ENCODE measurements around the gene SEC24D. TPM values are rescaled to one million over a fixed set of nuclear protein-coding genes. Genes with fewer than 3 reads are reported as not detected.

Gene SEC24D
- total RNA-seq, 2 donors from 2014 or later: 41.5 to 60.4 TPM

- Mint-ChIP-seq H3K27me3 (ENCODE audit: low read depth) (no peaks in the 10 kb centered on the region), H3K27ac (no peak overlapping the region), H3K4me3 (no peak overlapping the region), H3K36me3 (ENCODE audit: insufficient read depth in 2 of 2) (peaks cover 5 to 14% of the 10 kb centered on the region in 2 donors), H3K9me3 (no peaks in the 10 kb centered on the region), H3K4me1 (ENCODE audit: low read depth) (no peaks in the 10 kb centered on the region)
- DNase-seq: no peak
- no peak for ATAC-seq (replicated peaks in 1 of 2)
These were observed 94.5 kb downstream of the SEC24D start for GRCh38 chr4:118741301-118741855.

- Mint-ChIP-seq H3K36me3 (ENCODE audit: insufficient read depth in 2 of 2) (peaks cover 5 to 13% of the 10 kb centered on the region in 2 donors), H3K4me1 (ENCODE audit: low read depth) (no peaks in the 10 kb centered on the region), H3K4me3 (no peak overlapping the region), H3K9me3 (no peaks in the 10 kb centered on the region), H3K27ac (no peak overlapping the region), H3K27me3 (ENCODE audit: low read depth) (no peaks in the 10 kb centered on the region)
- ATAC-seq (replicated peaks in 1 of 2) (no peak), DNase-seq (no peak)
These were observed 95.1 kb downstream of the SEC24D start for GRCh38 chr4:118740869-118741268.

GRCh38 chr4:118739022-118739713, 96.8 kb downstream of the SEC24D start:
- no peak for ATAC-seq (replicated peaks in 1 of 2)
- H3K36me3 Mint-ChIP-seq (ENCODE audit: insufficient read depth in 2 of 2): peaks cover 5 to 12% of the 10 kb centered on the region in 2 donors
- no peaks in the 10 kb centered on the region for H3K27me3 Mint-ChIP-seq (ENCODE audit: low read depth)
- no peak overlapping the region for H3K4me3 Mint-ChIP-seq
- H3K4me1 Mint-ChIP-seq (ENCODE audit: low read depth): no peaks in the 10 kb centered on the region
- no peaks in the 10 kb centered on the region for H3K9me3 Mint-ChIP-seq
- DNase-seq: no peak
- peak overlapping the region; percentile 46 for H3K27ac Mint-ChIP-seq

- no peaks in the 10 kb centered on the region for H3K4me1 Mint-ChIP-seq (ENCODE audit: low read depth)
- no peak for ATAC-seq (replicated peaks in 1 of 2)
- H3K27me3 Mint-ChIP-seq (ENCODE audit: low read depth): no peaks in the 10 kb centered on the region
- no peak for DNase-seq
- H3K36me3 Mint-ChIP-seq (ENCODE audit: insufficient read depth in 2 of 2): peaks cover 2 to 7% of the 10 kb centered on the region in 2 donors
- no peak overlapping the region for H3K4me3 Mint-ChIP-seq
- H3K9me3 Mint-ChIP-seq: no peaks in the 10 kb centered on the region
- no peak overlapping the region for H3K27ac Mint-ChIP-seq
These were observed 97.8 kb downstream of the SEC24D start for GRCh38 chr4:118738090-118738489.

- H3K36me3 Mint-ChIP-seq (ENCODE audit: insufficient read depth in 2 of 2): peaks cover 2 to 7% of the 10 kb centered on the region in 2 donors
- no peak overlapping the region for H3K4me3 Mint-ChIP-seq
- ATAC-seq (replicated peaks in 1 of 2): no peak
- H3K27me3 Mint-ChIP-seq (ENCODE audit: low read depth): no peaks in the 10 kb centered on the region
- H3K4me1 Mint-ChIP-seq (ENCODE audit: low read depth): no peaks in the 10 kb centered on the region
- no peak overlapping the region for H3K27ac Mint-ChIP-seq
- no peaks in the 10 kb centered on the region for H3K9me3 Mint-ChIP-seq
- DNase-seq: no peak
These were observed 99.0 kb downstream of the SEC24D start for GRCh38 chr4:118736900-118737299.

- Mint-ChIP-seq H3K36me3 (ENCODE audit: insufficient read depth in 2 of 2) (peaks cover 4 to 9% of the 10 kb centered on the region in 2 donors), H3K4me3 (no peak overlapping the region), H3K27me3 (ENCODE audit: low read depth) (no peaks in the 10 kb centered on the region), H3K4me1 (ENCODE audit: low read depth) (peaks cover 10% of the 10 kb centered on the region), H3K9me3 (no peaks in the 10 kb centered on the region), H3K27ac (peak overlapping the region; percentile 0)
- ATAC-seq (replicated peaks in 1 of 2): no peak
- DNase-seq: no peak
These were observed 101.3 kb downstream of the SEC24D start for GRCh38 chr4:118734491-118735205.

GRCh38 chr4:118732591-118733330, 103.2 kb downstream of the SEC24D start:
- DNase-seq (no peak), ATAC-seq (replicated peaks in 1 of 2) (no peak)
- Mint-ChIP-seq H3K4me3 (no peak overlapping the region), H3K27ac (no peak overlapping the region), H3K4me1 (ENCODE audit: low read depth) (peaks cover 15% of the 10 kb centered on the region), H3K9me3 (no peaks in the 10 kb centered on the region), H3K36me3 (ENCODE audit: insufficient read depth in 2 of 2) (peaks cover 2 to 10% of the 10 kb centered on the region in 2 donors), H3K27me3 (ENCODE audit: low read depth) (no peaks in the 10 kb centered on the region)

- H3K36me3 Mint-ChIP-seq (ENCODE audit: insufficient read depth in 2 of 2): peaks cover 4 to 14% of the 10 kb centered on the region in 2 donors
- no peaks in the 10 kb centered on the region for H3K27me3 Mint-ChIP-seq (ENCODE audit: low read depth)
- no peak overlapping the region for H3K4me3 Mint-ChIP-seq
- no peaks in the 10 kb centered on the region for H3K9me3 Mint-ChIP-seq
- H3K27ac Mint-ChIP-seq: peak overlapping the region; percentile 56
- DNase-seq (no peak), ATAC-seq (replicated peaks in 1 of 2) (no peak)
- peaks cover 15% of the 10 kb centered on the region for H3K4me1 Mint-ChIP-seq (ENCODE audit: low read depth)
These were observed 105.2 kb downstream of the SEC24D start for GRCh38 chr4:118730683-118731082.

GRCh38 chr4:118729287-118730286, 106.3 kb downstream of the SEC24D start:
- Mint-ChIP-seq H3K4me1 (ENCODE audit: low read depth) (peaks cover 15% of the 10 kb centered on the region), H3K27ac (no peak overlapping the region), H3K4me3 (no peak overlapping the region), H3K9me3 (no peaks in the 10 kb centered on the region), H3K27me3 (ENCODE audit: low read depth) (no peaks in the 10 kb centered on the region), H3K36me3 (ENCODE audit: insufficient read depth in 2 of 2) (peaks cover 4 to 11% of the 10 kb centered on the region in 2 donors)
- DNase-seq (no peak), ATAC-seq (replicated peaks in 1 of 2) (peak in 1 of 2 donors; percentile 39)

GRCh38 chr4:118727360-118727759, 108.6 kb downstream of the SEC24D start:
- no peak overlapping the region for H3K27ac Mint-ChIP-seq
- peaks cover 15% of the 10 kb centered on the region for H3K4me1 Mint-ChIP-seq (ENCODE audit: low read depth)
- no peak for DNase-seq
- no peaks in the 10 kb centered on the region for H3K27me3 Mint-ChIP-seq (ENCODE audit: low read depth)
- no peak for ATAC-seq (replicated peaks in 1 of 2)
- no peak overlapping the region for H3K4me3 Mint-ChIP-seq
- H3K9me3 Mint-ChIP-seq: no peaks in the 10 kb centered on the region
- peaks cover 7 to 11% of the 10 kb centered on the region in 2 donors for H3K36me3 Mint-ChIP-seq (ENCODE audit: insufficient read depth in 2 of 2)

- Mint-ChIP-seq H3K9me3 (no peaks in the 10 kb centered on the region), H3K27ac (no peak overlapping the region), H3K36me3 (ENCODE audit: insufficient read depth in 2 of 2) (peaks cover 6 to 12% of the 10 kb centered on the region in 2 donors), H3K4me1 (ENCODE audit: low read depth) (no peaks in the 10 kb centered on the region), H3K4me3 (no peak overlapping the region), H3K27me3 (ENCODE audit: low read depth) (no peaks in the 10 kb centered on the region)
- DNase-seq (no peak), ATAC-seq (replicated peaks in 1 of 2) (no peak)
These were observed 112.6 kb downstream of the SEC24D start for GRCh38 chr4:118723369-118723768.

GRCh38 chr4:118721752-118722151, 114.2 kb downstream of the SEC24D start:
- Mint-ChIP-seq H3K9me3 (no peaks in the 10 kb centered on the region), H3K27ac (no peak overlapping the region), H3K27me3 (ENCODE audit: low read depth) (no peaks in the 10 kb centered on the region), H3K4me3 (no peak overlapping the region), H3K36me3 (ENCODE audit: insufficient read depth in 2 of 2) (peaks cover 3 to 9% of the 10 kb centered on the region in 2 donors), H3K4me1 (ENCODE audit: low read depth) (no peaks in the 10 kb centered on the region)
- ATAC-seq (replicated peaks in 1 of 2): no peak
- no peak for DNase-seq
